CD4-positive, alpha-beta T cell treated with Interleukin-21 for 1 hour (primary cell): Measurements from ENCODE around the gene ZNF800.

Experiments
- DNase-seq: peaks from one replicate; pipeline ENCODE4 v3.0.0-alpha.2; 2020

The ZNF800 gene

DNA sequence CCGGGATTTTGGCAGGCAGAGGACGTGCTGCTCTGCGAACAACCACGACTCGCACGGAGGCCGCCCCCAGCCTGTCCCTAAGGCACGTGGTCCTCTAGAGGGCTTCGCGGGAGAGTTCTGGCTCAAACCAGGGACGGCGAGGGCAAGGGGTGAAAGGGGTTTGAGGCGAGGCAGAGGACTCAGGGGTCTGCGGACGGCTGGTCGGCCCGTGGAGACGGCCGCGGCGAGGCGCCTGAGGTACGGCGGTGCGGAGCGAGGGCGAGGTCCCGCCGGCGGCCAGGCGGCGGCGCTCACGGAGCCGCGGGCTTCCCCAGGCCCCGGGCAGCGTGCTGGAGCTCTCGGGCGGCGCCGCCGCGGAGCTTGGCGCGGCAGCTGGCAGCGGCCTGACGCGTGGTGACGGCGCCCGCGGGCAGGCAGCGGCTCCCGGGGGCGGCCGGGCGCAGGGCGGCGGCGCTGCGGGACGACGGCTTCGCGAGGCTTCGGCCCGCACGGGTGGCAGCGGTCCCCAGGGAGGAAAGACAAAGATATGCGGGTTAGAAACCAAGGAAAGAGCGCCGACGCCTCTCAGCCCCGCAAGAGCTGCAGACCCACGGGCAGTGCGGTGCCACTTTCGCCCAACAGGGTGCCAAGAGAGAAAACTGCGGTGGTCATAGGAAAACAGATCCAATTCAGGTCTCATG lies 44.8 kb downstream of the ZNF800 start:
- peak; percentile 64 for DNase-seq

DNA sequence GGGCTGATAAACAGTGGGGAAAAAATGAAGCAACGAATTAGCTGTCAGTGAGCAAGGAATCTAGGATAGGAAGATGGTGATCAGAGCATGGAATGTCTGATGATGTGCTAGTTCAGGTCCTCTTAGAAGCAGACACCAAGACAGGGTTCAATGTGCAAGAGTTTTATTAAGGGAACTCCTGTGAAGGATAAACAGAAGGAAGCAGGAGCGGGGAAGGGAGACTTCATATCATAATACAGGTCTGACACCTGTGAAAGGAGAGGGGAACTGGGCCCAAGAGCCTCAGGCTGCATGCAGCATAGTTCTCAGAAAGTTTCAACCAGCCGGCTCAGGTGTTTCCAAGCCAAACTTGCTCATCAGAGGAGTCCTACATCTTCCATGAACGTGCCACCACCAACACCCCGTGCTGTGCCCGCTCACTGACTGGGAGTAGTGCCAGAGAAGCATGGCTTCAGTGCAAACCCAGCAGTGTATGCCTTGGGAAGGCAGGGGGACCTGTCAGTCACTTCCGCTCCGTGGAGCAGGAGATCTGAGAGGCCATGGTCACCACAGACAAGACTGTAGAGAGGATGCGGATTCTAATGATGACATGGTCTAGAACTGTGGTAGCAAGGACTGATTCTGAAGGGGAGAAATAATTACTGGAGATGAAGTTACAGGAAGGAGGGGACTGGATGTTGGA lies 45.8 kb downstream of the ZNF800 start:
- no peak for DNase-seq

DNA sequence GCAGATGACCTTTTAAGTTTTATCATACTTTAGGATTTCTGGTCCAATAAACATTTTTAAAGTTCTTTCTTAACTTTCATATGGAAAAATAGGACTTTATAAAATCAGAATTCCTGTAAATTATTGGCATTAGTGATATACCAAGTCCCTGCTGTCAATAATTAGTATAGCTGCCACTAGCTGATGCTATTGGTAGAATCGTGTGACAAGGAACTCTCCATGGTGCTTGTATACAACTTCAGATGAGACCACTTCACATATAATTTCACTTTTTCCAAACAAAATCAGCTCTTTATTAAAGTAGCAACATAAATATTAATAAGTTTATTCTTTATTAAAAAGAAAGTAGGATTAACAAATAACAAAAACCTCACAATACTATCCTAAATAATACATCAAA lies 49.9 kb downstream of the ZNF800 start:
- no peak for DNase-seq

DNA sequence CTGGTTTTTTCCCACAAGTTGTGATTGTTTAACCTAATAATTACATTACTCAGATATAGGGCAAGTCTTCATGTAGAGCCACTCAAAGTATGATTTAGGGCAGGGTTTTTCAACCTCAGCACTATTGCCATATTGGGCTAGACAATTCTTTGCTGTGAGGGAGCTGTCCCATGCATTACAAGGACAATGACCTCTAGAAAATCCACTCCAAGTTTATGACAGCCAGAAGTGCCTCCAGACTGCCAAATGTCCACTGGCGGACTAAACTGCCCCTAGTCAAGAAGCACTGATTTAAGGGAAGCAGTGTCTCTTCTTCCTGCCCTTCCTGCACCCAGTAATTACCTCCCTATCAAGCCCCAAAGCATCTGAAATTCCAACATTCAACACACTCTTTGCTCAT lies 54.4 kb downstream of the ZNF800 start:
- DNase-seq = no peak

DNA sequence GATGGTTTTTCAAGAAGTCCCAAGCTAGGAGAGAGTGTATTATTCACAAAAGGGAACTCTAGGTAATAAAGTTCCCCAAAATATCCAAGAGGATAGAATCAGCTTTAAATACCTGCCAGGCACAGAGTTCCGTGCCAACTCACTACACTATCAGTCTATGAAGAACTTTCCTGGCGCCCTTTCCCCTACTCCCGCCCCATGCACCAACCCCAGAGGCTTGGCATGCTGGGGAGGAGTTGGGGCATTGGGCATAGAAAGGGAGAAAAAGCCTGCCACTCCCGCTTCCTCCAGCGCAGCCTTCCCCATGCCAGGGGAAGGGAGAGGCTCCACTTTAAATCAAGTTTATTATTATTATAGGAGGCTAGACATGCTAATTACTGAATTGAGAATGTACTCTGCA lies 54.9 kb downstream of the ZNF800 start:
- no peak for DNase-seq

DNA sequence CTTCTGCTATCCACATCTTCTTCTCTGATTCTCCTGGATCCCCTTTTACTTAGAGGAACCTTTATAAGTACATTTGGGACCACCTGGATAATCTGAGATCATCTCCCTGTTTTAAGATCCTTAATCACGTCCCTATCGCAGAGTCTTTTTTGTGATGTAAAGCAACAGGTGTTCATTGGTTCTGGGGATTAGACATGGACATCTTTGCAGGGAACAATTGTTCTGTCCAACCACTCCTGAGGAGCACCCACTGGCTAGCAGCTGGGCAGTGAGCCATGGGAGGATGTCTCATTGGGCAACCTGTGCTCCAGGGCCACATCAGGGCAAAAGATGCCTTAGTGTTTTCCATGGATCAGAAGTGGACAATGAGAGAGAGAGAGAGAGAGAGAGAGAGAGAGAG lies 56.0 kb downstream of the ZNF800 start:
- no peak for DNase-seq

DNA sequence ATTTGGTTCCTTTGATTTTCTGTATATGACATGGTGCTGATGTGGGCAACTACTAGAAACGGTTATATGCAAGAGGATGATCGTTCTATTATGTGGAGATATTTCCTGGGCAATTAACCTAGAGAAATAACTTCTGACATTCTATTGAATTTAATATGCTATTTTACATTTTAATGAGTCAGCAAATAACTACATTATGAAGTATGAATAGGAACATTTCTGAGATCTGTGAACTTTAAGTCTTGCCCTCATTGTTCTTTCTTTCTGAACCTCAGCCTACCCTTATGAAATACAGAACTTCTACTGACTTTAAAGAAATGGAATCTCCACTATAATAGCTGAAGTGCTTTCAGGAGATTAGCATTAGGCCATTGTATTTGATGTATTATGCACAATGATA lies 59.6 kb downstream of the ZNF800 start:
- DNase-seq = no peak

DNA sequence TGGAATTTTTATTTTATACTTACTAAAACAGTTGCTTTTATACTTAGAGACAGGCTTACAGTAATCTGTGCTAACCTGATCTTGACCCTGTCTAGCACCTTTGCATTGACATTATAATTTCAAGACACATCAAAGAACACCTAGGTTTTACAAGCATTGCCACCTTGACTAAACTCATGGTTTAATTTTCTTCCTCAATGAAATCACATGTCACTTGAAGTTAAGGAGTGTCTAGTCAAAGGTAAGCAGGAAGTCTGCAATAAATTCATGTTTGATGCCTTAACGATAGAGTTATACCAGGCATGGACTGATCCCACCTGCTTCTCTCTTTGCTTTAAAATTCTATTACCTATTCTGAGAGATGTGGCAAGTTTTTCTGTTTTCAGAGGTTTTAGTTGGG lies 62.4 kb downstream of the ZNF800 start:
- no peak for DNase-seq

DNA sequence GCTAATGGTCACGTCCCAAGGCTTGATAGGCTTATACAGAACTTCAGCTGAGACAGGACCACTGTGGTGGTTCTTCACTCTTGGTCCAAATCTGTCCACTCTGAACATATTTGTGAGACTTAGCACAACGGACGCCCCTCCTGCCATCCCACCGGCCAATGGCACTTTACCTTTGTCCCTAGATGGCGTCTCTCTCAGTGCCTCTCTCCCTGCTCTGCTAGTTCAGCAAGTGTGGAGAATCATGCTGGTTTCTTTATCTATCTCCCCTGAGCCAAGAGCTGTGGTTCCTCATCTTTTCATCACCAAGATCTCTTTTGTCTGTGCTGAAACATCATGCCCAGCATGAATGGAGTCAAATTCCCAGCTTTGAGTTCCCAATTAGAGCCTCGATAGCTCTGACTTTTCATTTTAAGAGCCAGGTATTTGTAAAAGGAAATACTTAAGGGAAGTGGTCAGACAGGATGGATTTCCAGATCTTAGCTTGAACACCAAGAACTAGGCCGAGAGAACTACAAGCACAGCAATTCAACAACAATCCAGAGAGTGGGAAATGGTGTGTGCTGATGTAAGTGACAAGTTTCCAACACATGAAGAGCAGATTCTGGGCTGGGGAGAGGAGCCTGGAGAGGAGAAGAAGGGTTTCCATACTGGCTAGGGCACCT lies 69.5 kb downstream of the ZNF800 start:
- no peak for DNase-seq

DNA sequence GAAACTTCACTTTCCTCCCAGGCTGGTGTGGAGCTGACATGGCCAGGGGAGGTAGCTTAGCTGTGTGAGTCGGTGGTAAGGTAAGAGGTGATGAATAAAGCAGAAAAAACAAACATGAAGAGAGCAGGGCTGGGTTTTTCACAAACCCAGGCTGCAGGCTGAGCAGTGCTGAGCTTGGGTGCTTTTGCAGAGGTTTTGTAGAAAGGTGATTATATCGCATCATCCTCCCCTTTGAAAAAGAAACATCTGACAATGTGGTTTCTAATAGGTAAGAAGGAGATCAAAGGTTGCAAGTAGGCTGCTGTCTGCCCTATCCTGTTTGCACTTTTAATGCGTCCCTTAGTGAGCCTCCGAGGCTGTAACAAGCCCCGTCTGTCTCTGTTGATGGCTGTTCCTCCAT lies 70.2 kb downstream of the ZNF800 start:
- DNase-seq = peak; percentile 37

DNA sequence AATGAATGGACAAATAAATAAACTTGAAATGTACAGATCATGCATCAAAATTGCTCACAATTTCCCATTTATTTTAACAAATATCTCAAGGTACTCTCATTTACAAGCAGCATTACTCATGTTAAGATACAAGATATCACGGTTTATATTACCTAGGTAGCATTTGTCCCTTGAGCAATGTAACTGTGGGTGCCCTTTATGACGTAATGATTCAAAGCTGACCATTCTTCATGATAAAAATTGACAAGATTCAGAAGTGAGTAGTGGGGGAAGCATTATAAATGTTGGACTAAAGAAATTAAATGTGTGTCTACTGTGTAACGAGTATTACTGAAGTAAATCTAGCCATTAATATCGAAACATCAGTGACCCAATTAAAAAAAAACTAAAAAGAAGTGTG lies 71.5 kb downstream of the ZNF800 start:
- DNase-seq = no peak
